Neural progenitor cell (in vitro differentiated cells): ENCODE measurements around the gene CACNA1C. TPM values are rescaled to one million over a fixed set of nuclear protein-coding genes. Genes with fewer than 3 reads are reported as not detected.

Source experiments
- DNase-seq: peaks from one replicate; pipeline ENCODE4 v3.0.0-alpha.2; 2016; ENCODE audit warnings: low spot score
- H2AFZ ChIP-seq: fragments of 200-600 bp; sonication (generic); replicated peaks from 2 replicates; pipeline ENCODE4 v1.6.1; 2016; ENCODE audit warnings: antibody characterized with exemption
- H3F3A ChIP-seq: fragments of 200-600 bp; sonication (generic); 2 replicates; pipeline ENCODE4 v1.6.1; 2016; ENCODE audit warnings: antibody characterized with exemption, low read depth
- H3K27ac ChIP-seq: fragments of 200-600 bp; sonication (generic); 2 replicates; pipeline ENCODE4 v1.5.1; 2016; ENCODE audit warnings: mild to moderate bottlenecking
- H3K27me3 ChIP-seq: fragments of 200-600 bp; sonication (generic); 2 replicates; pipeline ENCODE4 v1.6.1; 2016; ENCODE audit warnings: mild to moderate bottlenecking, moderate library complexity
- H3K36me3 ChIP-seq: fragments of 200-600 bp; sonication (generic); 2 replicates; pipeline ENCODE4 v1.5.1; 2016
- H3K4me1 ChIP-seq: fragments of 200-600 bp; sonication (generic); 2 replicates; pipeline ENCODE4 v1.6.1; 2016; ENCODE audit warnings: mixed run types
- H3K4me2 ChIP-seq: fragments of 200-600 bp; sonication (generic); 2 replicates; pipeline ENCODE4 v1.6.1; 2016
- H3K4me3 ChIP-seq: fragments of 200-600 bp; sonication (generic); 2 replicates; pipeline ENCODE4 v1.5.1; 2016
- H3K79me2 ChIP-seq: fragments of 200-600 bp; sonication (generic); 2 replicates; pipeline ENCODE4 v1.6.1; 2016; ENCODE audit warnings: low read depth
- H3K9ac ChIP-seq: fragments of 200-600 bp; sonication (generic); 2 replicates; pipeline ENCODE4 v1.6.1; 2016
- H3K9me3 ChIP-seq: fragments of 200-600 bp; sonication (generic); 2 replicates; pipeline ENCODE4 v1.5.1; 2016; ENCODE audit warnings: low read depth
- H4K20me1 ChIP-seq: fragments of 200-600 bp; sonication (generic); 2 replicates; pipeline ENCODE4 v1.6.1; 2016; ENCODE audit warnings: low read depth
- H3K27ac Mint-ChIP-seq: 3 replicates; pipeline ENCODE4 v1.8.0; 2021; ENCODE audit warnings: mixed read lengths
- H3K27me3 Mint-ChIP-seq: 2 replicates; pipeline ENCODE4 v1.8.0; 2022; ENCODE audit warnings: low read depth, mild to moderate bottlenecking, inconsistent platforms, moderate library complexity, mixed read lengths; ENCODE audit not compliant: insufficient read depth
- H3K36me3 Mint-ChIP-seq: 3 replicates; pipeline ENCODE4 v1.8.0; 2021; ENCODE audit warnings: mixed read lengths
- H3K4me1 Mint-ChIP-seq: 3 replicates; pipeline ENCODE4 v1.8.0; 2021; ENCODE audit warnings: mixed read lengths
- H3K4me3 Mint-ChIP-seq: 3 replicates; pipeline ENCODE4 v1.8.0; 2021; ENCODE audit warnings: mild to moderate bottlenecking, moderate library complexity, mixed read lengths
- H3K9me3 Mint-ChIP-seq: 3 replicates; pipeline ENCODE4 v1.8.0; 2020; ENCODE audit warnings: mixed read lengths
- EZH2 ChIP-seq: fragments of 200-600 bp; sonication (generic); IDR thresholded peaks from 2 replicates; pipeline ENCODE4 v1.6.1; 2017; ENCODE audit warnings: antibody characterized with exemption, mild to moderate bottlenecking, moderate library complexity
- EZH2phosphoT487 ChIP-seq: fragments of 200-600 bp; sonication (generic); IDR thresholded peaks from 2 replicates; pipeline ENCODE4 v1.6.1; 2017; ENCODE audit warnings: antibody characterized with exemption
- total RNA-seq: library from RNA; depleted of rRNA; stranded (reverse); fragments of >200 nt; gene quantifications from 2 replicates; pipeline ENCODE4 v1.2.3, GENCODE V29; 2015; ENCODE audit warnings: low replicate concordance
- TF ChIP-seq, protein P1 (sequence below): fragments of 200-600 bp; sonication (generic); IDR thresholded peaks from 2 replicates; pipeline ENCODE4 v1.5.1; 2017; ENCODE audit warnings: antibody characterized with exemption, mild to moderate bottlenecking

Gene CACNA1C
- total RNA-seq, 1 donor from 2014 or later, result 2.7 TPM

DNA sequence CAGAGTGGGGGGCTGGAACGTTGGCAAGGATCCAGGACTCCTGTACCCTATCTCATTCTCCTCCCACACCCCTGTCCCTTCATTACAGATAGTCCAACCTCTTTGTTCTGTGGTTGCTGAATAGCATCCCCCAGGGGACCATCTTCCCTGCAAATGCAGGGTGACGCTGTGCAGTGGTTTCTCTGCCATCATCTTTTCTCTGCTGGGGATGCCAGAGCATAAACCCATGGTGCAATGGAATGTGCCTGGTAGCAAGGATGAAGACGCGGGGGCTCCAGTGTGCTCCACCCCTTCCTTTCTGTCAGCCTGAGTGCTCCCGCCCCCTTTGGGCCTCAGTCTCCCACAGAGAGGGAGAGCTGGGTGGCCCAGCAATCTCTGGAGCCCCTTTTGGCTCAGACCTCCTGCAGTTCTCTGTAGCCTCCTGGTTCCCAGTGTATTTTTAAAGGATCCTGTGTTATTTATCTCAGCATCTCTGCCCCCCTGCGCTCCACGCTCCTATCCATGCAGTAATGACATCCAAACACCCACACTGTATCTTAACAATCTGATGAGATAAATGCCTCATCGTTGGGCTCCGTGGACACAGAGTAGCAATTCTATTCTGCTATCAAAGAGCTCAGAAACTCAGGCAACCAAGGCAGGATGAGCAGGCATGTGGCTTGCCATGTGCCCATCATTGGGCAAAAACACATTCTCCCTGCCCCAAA is 212.8 kb downstream of the CACNA1C start:
- H3K4me2 ChIP-seq, result no peak overlapping the region
- no peak overlapping the region for H3K27ac Mint-ChIP-seq
- no peak overlapping the region for H3K9ac ChIP-seq
- no peaks in the 10 kb centered on the region for H3K9me3 Mint-ChIP-seq
- H3K79me2 ChIP-seq, result no peaks in the 10 kb centered on the region
- H3K27me3 ChIP-seq, result no peaks in the 10 kb centered on the region
- H4K20me1 ChIP-seq, result no peaks in the 10 kb centered on the region
- H3K4me1 Mint-ChIP-seq, result peaks cover 24% of the 10 kb centered on the region
- no peak overlapping the region for H3K4me3 ChIP-seq
- DNase-seq, result no peak
- no peaks in the 10 kb centered on the region for H3K9me3 ChIP-seq
- H3K36me3 ChIP-seq, result no peaks in the 10 kb centered on the region
- H3K4me3 Mint-ChIP-seq, result no peak overlapping the region
- H3K36me3 Mint-ChIP-seq, result no peaks in the 10 kb centered on the region
- TF ChIP-seq EZH2, result no peak
- TF ChIP-seq EZH2phosphoT487, result no peak
- TF ChIP-seq, protein P1, sequence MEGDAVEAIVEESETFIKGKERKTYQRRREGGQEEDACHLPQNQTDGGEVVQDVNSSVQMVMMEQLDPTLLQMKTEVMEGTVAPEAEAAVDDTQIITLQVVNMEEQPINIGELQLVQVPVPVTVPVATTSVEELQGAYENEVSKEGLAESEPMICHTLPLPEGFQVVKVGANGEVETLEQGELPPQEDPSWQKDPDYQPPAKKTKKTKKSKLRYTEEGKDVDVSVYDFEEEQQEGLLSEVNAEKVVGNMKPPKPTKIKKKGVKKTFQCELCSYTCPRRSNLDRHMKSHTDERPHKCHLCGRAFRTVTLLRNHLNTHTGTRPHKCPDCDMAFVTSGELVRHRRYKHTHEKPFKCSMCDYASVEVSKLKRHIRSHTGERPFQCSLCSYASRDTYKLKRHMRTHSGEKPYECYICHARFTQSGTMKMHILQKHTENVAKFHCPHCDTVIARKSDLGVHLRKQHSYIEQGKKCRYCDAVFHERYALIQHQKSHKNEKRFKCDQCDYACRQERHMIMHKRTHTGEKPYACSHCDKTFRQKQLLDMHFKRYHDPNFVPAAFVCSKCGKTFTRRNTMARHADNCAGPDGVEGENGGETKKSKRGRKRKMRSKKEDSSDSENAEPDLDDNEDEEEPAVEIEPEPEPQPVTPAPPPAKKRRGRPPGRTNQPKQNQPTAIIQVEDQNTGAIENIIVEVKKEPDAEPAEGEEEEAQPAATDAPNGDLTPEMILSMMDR, result no peak
- peaks cover 20% of the 10 kb centered on the region for H3K4me1 ChIP-seq
- no peaks in the 10 kb centered on the region for H3F3A ChIP-seq
- H3K27me3 Mint-ChIP-seq, result no peaks in the 10 kb centered on the region
- H2AFZ ChIP-seq, result no peak overlapping the region
- H3K27ac ChIP-seq, result no peak overlapping the region

- no peaks in the 10 kb centered on the region for H3K27me3 Mint-ChIP-seq
- Histone ChIP-seq H3K27me3 (no peaks in the 10 kb centered on the region), H3K4me1 (peaks cover 20% of the 10 kb centered on the region), H3K27ac (no peak overlapping the region), H3F3A (no peaks in the 10 kb centered on the region), H3K9me3 (no peaks in the 10 kb centered on the region), H2AFZ (no peak overlapping the region), H3K4me3 (no peak overlapping the region), H3K36me3 (no peaks in the 10 kb centered on the region), H4K20me1 (no peaks in the 10 kb centered on the region), H3K9ac (no peak overlapping the region), H3K79me2 (no peaks in the 10 kb centered on the region), H3K4me2 (no peak overlapping the region)
- H3K27ac Mint-ChIP-seq, result no peak overlapping the region
- DNase-seq, result no peak
- H3K4me3 Mint-ChIP-seq, result no peak overlapping the region
- no peaks in the 10 kb centered on the region for H3K9me3 Mint-ChIP-seq
- TF ChIP-seq EZH2phosphoT487 (no peak), EZH2 (no peak)
- TF ChIP-seq, protein P1, result no peak
- H3K4me1 Mint-ChIP-seq, result peaks cover 24% of the 10 kb centered on the region
- H3K36me3 Mint-ChIP-seq, result no peaks in the 10 kb centered on the region
Measured at GRCh38 chr12:2266666-2267620, 214.2 kb downstream of the CACNA1C start.

DNA sequence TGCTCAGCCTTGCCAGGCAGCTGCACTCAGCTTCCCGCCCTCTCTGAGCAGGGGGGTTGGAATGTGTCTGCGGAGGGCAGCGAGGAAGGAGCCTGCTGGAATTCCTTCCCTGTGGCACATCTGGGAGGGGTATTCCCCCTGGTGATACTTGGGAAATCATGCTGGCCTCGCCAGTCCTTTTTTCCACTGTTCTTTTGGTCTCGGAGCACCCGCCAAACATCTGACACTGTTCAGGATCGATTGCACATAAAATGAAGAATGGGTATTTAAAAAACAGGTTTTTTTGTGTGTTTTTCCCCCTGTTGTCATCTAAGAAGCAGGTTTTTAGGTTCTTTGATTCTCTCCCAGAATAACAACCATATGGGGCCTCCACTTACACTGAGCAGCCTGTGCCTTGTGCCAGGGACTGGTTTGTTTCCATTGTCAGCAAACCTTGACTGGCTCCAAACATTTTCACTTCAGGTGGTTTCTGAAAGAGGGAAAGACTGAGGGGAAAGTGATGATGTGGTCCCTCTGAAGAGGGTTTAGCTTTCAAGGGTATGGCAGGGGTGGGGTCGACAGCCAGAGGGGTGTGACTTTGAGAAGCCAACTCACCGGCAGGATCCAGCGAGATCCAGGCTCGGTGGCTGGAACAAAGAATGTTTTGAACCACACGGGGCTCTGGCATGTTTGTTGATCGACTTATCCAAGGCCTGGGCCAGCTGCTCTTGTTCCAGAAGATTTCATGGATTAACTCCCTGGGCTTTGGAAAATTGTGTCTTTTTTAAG is 215.1 kb downstream of the CACNA1C start:
- Mint-ChIP-seq H3K4me1 (peaks cover 24% of the 10 kb centered on the region), H3K9me3 (no peaks in the 10 kb centered on the region), H3K27ac (no peak overlapping the region), H3K36me3 (no peaks in the 10 kb centered on the region), H3K4me3 (no peak overlapping the region), H3K27me3 (no peaks in the 10 kb centered on the region)
- Histone ChIP-seq H3K9ac (no peak overlapping the region), H2AFZ (no peak overlapping the region), H3F3A (no peaks in the 10 kb centered on the region), H3K79me2 (no peaks in the 10 kb centered on the region), H3K4me2 (no peak overlapping the region), H3K36me3 (no peaks in the 10 kb centered on the region), H3K27ac (no peak overlapping the region), H3K4me3 (no peak overlapping the region), H3K9me3 (no peaks in the 10 kb centered on the region), H4K20me1 (no peaks in the 10 kb centered on the region), H3K4me1 (peaks cover 20% of the 10 kb centered on the region), H3K27me3 (no peaks in the 10 kb centered on the region)
- DNase-seq, result peak; percentile 68
- TF ChIP-seq EZH2phosphoT487 (no peak), EZH2 (no peak)
- TF ChIP-seq, protein P1, result no peak
